SH-SY5Y (cell line): ENCODE results near the gene TMEM9B.

Experiments used
- GATA2 ChIP-seq: IDR thresholded peaks from 2 replicates; pipeline ENCODE4 v1.6.1; 2011; ENCODE audit warnings: mild to moderate bottlenecking, low read depth, low read length
- GATA3 ChIP-seq: IDR thresholded peaks from 2 replicates; pipeline ENCODE4 v1.6.1; 2011; ENCODE audit warnings: low read depth, mild to moderate bottlenecking, low read length, moderate library complexity

- TF ChIP-seq GATA3 (no peak), GATA2 (no peak)
Measured at GRCh38 chr11:8908099-8908498, 56.1 kb downstream of the TMEM9B start.
